IPS DF 6.9 (cell line): ENCODE results near the gene FMO2.
"Not testable (repeated sequence)": the region's sequence is repeated elsewhere in the genome, so short reads cannot be mapped to it uniquely, and the experiment has no call there.

Source experiments
- DNase-seq: peaks from one replicate; pipeline ENCODE4 v3.0.0-alpha.2; 2013; ENCODE audit warnings: low read depth, low spot score
- H3K27ac ChIP-seq: one replicate; pipeline ENCODE4 v1.5.1; 2013; ENCODE audit warnings: low read length, control low read depth
- H3K27me3 ChIP-seq: 2 replicates; pipeline ENCODE4 v1.6.1; 2013; ENCODE audit warnings: mild to moderate bottlenecking, low read length; ENCODE audit not compliant: control insufficient read depth, insufficient read depth
- H3K36me3 ChIP-seq: 2 replicates; pipeline ENCODE4 v1.6.1; 2013; ENCODE audit warnings: low read length; ENCODE audit not compliant: control insufficient read depth, insufficient read depth
- H3K4me1 ChIP-seq: 2 replicates; pipeline ENCODE4 v1.6.1; 2013; ENCODE audit warnings: low read length; ENCODE audit not compliant: control insufficient read depth, insufficient read depth
- H3K4me3 ChIP-seq: 2 replicates; pipeline ENCODE4 v1.5.1; 2013; ENCODE audit warnings: mild to moderate bottlenecking, low read length
- H3K9me3 ChIP-seq: 2 replicates; pipeline ENCODE4 v1.6.1; 2013; ENCODE audit warnings: low read length, inconsistent platforms; ENCODE audit not compliant: control insufficient read depth, insufficient read depth
- WGBS: extraction: QIAGEN DNeasy Blood & Tissue Kit; methylation state at CpG from one replicate; pipeline ENCODE4 v1.1.7; 2013; ENCODE audit warnings: mixed read lengths, missing lambda C conversion rate; ENCODE audit not compliant: insufficient read length, insufficient coverage; 5-methylcytosine and 5-hydroxymethylcytosine counted together

Gene FMO2

DNA sequence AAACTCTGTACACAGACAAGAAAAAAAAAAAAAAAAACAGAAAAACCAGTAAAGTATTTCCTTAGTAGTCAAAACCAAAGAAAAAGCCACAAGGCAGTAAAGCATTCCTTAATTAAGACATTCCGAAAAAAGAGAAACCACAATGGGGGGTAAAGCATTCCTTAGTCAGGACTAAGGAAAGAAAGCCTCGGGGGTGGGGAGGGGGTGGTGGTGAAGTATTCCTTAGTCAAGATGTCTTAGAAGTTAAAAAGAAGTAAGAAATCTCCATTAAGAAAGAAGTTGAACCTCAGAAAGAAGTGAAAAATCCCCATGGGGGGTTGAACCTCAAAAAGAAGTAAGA, 35.0 kb downstream of the FMO2 start:
- Histone ChIP-seq H3K27me3 (no peaks in the 10 kb centered on the region), H3K27ac (no peak overlapping the region), H3K4me3 (no peak overlapping the region), H3K9me3 (no peaks in the 10 kb centered on the region), H3K4me1 (peaks cover 6% of the 10 kb centered on the region; the same call in 1 of the 2 replicates), H3K36me3 (no peaks in the 10 kb centered on the region)
- DNase-seq, result no peak
- no CpG with 5 or more reads among the region's 2 CpGs for WGBS

DNA sequence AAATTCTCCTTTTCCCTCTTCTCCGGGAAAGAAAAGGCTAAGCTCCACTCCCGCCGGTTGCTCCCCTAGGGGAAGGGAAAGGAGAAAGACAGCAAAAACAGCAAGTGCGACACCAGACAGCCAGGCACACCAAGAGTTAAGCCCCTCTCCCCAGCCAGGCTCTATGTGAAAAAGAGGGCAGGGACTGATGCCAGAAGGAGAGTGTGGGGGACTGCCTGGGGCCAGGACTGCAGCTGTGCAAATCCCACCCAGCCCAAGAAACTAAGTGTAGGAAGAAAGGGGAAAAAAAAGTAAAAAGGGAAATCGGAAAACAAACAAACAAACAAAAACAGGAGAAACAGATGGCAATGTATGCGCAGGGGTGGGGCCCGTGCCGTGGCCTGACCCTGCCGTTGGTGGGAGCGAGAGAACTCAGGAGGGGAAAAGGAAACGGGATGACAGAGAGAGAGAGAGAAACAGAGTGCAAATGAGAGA, 35.5 kb downstream of the FMO2 start:
- Histone ChIP-seq H3K36me3 (no peaks in the 10 kb centered on the region), H3K4me3 (peak overlapping the region; percentile 4; the same call in 1 of the 2 replicates), H3K27ac (no peak overlapping the region), H3K4me1 (peaks cover 6% of the 10 kb centered on the region; the same call in 1 of the 2 replicates), H3K27me3 (no peaks in the 10 kb centered on the region), H3K9me3 (no peaks in the 10 kb centered on the region)
- DNase-seq, result no peak
- WGBS, result no CpG with 5 or more reads among the region's 11 CpGs

DNA sequence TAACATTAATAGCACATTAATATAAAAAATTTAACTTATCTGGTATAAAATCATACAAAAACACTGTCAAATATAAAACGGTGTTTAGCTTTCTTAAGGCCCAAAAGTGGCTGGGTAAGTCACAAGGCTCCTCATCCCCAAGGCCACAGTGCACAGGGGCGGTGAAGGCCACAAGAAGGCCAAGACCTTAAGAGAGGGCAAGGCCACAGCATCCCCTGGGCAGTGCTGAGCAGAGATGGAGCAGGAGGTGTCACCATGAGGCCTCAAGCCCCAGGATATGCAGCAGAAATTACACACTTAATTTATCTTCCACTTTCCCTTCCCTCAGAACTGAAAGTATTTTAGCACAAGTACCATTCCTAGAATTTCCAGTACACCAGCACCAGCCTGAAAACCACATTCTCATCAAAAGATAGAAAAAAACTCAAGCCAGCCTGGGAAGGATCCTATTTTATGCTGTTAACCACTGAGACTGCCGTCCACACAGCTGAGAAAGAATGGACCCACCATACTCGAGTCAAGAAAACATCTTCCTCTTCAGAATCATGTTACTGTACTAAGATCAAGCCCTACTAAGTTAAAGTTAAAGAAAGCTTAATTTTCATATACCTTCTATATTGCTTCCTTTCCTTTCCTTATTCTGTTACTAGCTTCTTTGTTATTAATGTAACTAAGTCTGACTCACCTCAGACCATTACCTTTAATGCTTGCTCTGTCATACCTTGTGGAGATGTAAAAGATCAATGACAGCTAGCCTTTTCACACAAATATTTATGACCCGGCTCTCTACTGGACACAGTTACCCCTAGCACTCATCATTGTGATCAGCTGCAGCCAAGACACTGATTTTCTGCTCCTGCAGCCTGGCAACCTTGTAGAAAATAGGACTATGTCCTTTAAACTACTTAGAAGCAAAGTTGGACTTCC, 36.8 kb downstream of the FMO2 start:
- Histone ChIP-seq H3K4me1 (peaks cover 6% of the 10 kb centered on the region; the same call in 1 of the 2 replicates), H3K27ac (no peak overlapping the region), H3K27me3 (no peaks in the 10 kb centered on the region), H3K9me3 (no peaks in the 10 kb centered on the region), H3K36me3 (no peaks in the 10 kb centered on the region), H3K4me3 (no peak overlapping the region)
- no peak for DNase-seq
- no CpG with 5 or more reads among the region's 5 CpGs for WGBS

DNA sequence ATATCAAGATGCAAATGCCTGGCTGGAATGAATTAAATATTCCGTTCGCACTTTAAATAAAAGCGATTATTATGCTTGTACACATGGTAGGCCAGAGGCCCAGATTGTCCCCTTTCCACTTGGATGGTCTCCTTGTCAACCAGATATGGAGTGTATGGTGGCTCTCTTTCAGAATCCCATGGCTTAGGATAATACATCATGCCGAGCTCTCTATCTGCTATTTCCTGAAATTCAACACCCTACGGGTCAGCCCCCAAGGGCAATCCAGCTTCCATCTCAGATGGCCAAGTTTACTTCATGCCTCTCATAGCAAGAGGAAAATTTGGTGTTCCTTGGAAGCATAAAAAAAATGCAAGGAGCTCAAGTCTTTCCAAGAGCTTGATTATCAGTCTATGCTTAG, 37.8 kb downstream of the FMO2 start:
- no peak overlapping the region for H3K27ac ChIP-seq
- no CpG with 5 or more reads among the region's 5 CpGs for WGBS
- no peak for DNase-seq
- H3K27me3 ChIP-seq, result no peaks in the 10 kb centered on the region
- H3K4me3 ChIP-seq, result no peak overlapping the region
- H3K9me3 ChIP-seq, result no peaks in the 10 kb centered on the region
- no peaks in the 10 kb centered on the region for H3K36me3 ChIP-seq
- H3K4me1 ChIP-seq, result peaks cover 6% of the 10 kb centered on the region; the same call in 1 of the 2 replicates

DNA sequence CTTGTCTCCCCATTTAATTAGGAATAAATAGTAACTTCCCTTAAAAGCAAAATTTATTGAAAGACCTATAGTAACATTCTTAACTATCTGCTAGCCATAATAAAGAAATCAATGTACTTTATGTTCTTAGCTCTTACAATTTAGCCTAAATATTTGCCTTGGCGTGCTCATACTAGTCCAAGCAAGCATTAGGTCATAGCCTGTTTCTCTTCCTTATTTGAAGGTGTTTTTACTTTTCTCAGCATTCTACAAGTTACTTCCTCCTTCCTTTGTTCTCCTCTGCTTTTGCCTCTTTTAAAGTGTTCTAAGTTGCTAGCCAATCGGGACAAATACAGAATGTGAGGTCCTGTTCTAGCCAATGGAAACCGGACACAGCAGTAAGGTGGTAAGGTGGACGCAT, 39.2 kb downstream of the FMO2 start:
- H3K36me3 ChIP-seq, H3K9me3 ChIP-seq, H3K27ac ChIP-seq, DNase-seq, H3K4me1 ChIP-seq, H3K4me3 ChIP-seq, H3K27me3 ChIP-seq: not testable (repeated sequence)
- no CpG with 5 or more reads among the region's 4 CpGs for WGBS

DNA sequence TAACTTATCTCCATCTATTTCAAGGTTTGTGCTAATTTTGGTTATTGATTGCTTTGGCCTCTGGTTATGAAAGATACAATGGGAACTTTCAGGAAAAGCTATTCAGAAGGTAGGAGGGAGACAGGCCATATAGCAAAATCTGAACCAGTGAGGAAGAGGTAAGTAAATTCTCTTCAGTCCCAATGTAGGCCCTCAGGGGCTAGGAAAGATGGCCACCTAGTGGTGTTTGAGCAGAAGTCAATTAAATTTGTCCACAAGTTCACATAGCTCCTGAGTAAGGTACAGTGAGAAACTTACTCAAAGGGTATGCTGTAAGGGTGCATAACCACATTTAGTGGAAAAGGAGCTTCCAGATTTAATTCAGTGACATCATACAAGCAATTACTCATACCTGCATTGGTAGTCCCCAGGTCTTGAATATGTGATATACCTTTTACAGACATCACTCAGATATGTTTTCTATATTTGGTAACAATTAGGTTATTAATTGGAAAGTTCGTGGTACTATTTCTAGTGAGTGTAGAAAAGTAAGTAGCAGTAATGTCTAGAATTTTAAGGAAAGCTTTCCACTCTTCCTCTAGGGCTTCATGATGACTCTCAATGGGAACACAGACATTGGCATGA, 41.8 kb downstream of the FMO2 start:
- no peak for DNase-seq
- Histone ChIP-seq H3K27ac (no peak overlapping the region), H3K27me3 (no peaks in the 10 kb centered on the region), H3K36me3 (no peaks in the 10 kb centered on the region), H3K9me3 (no peaks in the 10 kb centered on the region), H3K4me1 (peaks cover 2% of the 10 kb centered on the region; the same call in 1 of the 2 replicates), H3K4me3 (no peak overlapping the region)
- 100% methylated on average over 1 of the region's 1 CpG for WGBS

DNA sequence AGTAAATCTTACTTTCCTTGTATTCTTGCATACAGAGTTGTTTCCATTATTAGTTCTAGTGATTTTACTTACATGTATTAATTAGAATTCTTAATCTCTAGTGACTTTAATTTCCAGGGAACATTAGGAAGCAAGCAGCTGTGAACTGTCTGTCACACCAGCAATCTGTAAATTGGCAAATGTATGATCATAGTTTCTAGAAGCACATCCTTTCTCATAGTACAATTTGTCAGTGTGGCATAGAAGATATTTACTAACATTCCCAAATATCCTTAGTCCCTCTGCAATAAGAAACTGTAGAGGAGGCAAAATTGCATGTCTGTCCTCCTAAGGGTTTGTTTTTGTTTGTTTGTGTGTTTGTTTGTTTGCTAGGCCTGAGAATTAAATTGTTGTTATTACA, 46.2 kb downstream of the FMO2 start:
- DNase-seq, result no peak

DNA sequence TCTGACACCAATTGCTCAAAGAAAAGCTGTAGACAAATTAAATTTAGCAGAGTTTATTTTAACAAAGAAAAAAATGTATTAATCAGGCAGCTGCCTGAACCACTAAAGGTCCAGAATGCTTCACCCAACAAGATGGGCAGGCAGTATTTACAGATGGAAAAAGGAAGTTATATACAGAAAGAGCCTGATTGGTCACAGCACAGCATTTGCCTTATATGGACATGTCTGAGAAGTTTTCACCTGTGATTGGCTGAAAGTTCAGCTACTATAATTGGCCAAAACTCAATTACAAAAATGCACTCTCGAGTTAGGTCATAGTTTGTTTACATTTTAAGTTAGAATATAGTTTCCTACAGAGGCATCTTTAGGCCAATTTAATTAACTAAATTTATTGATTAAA, 48.1 kb downstream of the FMO2 start:
- no peaks in the 10 kb centered on the region for H3K27me3 ChIP-seq
- no CpG with 5 or more reads among the region's 1 CpG for WGBS
- no peaks in the 10 kb centered on the region for H3K4me1 ChIP-seq
- no peak overlapping the region for H3K4me3 ChIP-seq
- H3K27ac ChIP-seq, result no peak overlapping the region
- no peaks in the 10 kb centered on the region for H3K9me3 ChIP-seq
- no peaks in the 10 kb centered on the region for H3K36me3 ChIP-seq
- DNase-seq, result no peak

More for the DNA sequence above, 46.2 kb downstream of the FMO2 start:
- Histone ChIP-seq H3K4me3 (no peak overlapping the region), H3K27ac (no peak overlapping the region), H3K36me3 (no peaks in the 10 kb centered on the region), H3K27me3 (no peaks in the 10 kb centered on the region), H3K9me3 (no peaks in the 10 kb centered on the region), H3K4me1 (no peaks in the 10 kb centered on the region)

DNA sequence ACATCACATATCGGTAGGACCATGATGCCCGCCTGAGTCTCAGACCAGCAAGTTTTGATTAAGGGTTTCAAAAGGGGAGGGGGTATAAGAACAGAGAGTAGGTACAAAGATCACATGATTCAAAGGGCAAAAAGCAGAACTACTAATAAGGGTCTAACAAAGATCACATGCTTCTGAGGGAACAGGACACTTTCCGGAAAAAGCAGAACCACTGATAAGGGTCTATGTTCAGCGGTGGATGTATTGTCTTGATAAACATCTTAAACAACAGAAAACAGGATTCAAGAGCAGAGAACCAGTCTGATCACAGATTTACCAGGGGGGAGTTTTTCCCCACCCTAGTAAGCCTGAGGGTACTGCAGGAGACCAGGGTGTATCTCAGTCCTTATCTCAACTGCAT, 51.1 kb downstream of the FMO2 start:
- no CpG with 5 or more reads among the region's 4 CpGs for WGBS
- not testable (repeated sequence) for H3K27ac ChIP-seq, H3K36me3 ChIP-seq, H3K9me3 ChIP-seq, H3K4me1 ChIP-seq, H3K4me3 ChIP-seq, DNase-seq, H3K27me3 ChIP-seq

DNA sequence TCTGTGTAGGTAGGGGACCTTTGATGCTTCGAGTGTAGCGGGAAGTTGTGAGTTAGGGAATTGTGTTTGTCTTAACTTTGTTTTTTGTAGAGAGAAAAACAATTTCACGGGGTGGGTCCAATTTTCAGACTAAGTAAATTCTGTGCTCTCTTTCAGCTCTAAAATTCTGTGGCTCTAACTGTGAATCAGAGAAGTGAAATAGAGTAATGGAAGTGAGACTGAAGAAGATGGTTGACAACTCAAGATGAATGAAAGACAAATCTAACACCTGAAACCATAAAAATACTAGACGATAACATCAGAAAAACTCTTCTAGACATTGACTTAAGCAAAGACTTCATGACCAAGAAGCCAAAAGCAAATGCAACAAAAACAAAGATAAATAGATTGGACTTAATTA, 58.8 kb downstream of the FMO2 start:
- Histone ChIP-seq H3K27ac (no peak overlapping the region), H3K27me3 (no peaks in the 10 kb centered on the region), H3K4me3 (no peak overlapping the region), H3K4me1 (no peaks in the 10 kb centered on the region; the same call in 1 of the 2 replicates), H3K9me3 (no peaks in the 10 kb centered on the region), H3K36me3 (no peaks in the 10 kb centered on the region)
- no peak for DNase-seq
- 100% methylated on average over 3 of the region's 4 CpGs for WGBS
